IPS-NIHi7 (cell line): ENCODE results near the gene ADGRG3.
"Not testable (repeated sequence)": the region's sequence is repeated elsewhere in the genome, so short reads cannot be mapped to it uniquely, and the experiment has no call there.

ENCODE experiments used
- DNase-seq: peaks from one replicate; pipeline ENCODE4 v3.0.0; 2012; ENCODE audit warnings: mixed read lengths; ENCODE audit errors: extremely low spot score

Gene ADGRG3

GRCh38 chr16:57663917-57664661, 4.0 kb upstream of the ADGRG3 start:
- DNase-seq, result peak; percentile 38

GRCh38 chr16:57664662-57665025, 3.5 kb upstream of the ADGRG3 start:
- DNase-seq, result no peak

GRCh38 chr16:57665541-57665940, 2.6 kb upstream of the ADGRG3 start:
- no peak for DNase-seq

- no peak for DNase-seq
Observed at GRCh38 chr16:57666353-57667047, 1.6 kb upstream of the ADGRG3 start.

- DNase-seq, result no peak
Observed at GRCh38 chr16:57667048-57667525, 1.0 kb upstream of the ADGRG3 start.

GRCh38 chr16:57667526-57668262, 412 bp upstream of the ADGRG3 start:
- DNase-seq, result peak; percentile 64

- DNase-seq, result no peak
Observed at GRCh38 chr16:57668630-57669475, 747 bp downstream of the ADGRG3 start.

- no peak for DNase-seq
Observed at GRCh38 chr16:57669476-57670162, 1.5 kb downstream of the ADGRG3 start.

- DNase-seq, result no peak
Observed at GRCh38 chr16:57670196-57670595, 2.1 kb downstream of the ADGRG3 start.

- DNase-seq, result not testable (repeated sequence)
Observed at GRCh38 chr16:57671451-57671850, 3.3 kb downstream of the ADGRG3 start.

- DNase-seq, result no peak
Observed at GRCh38 chr16:57672416-57672815, 4.3 kb downstream of the ADGRG3 start.

- DNase-seq, result no peak
Observed at GRCh38 chr16:57672824-57673223, 4.7 kb downstream of the ADGRG3 start.

- DNase-seq, result peak; percentile 75
Observed at GRCh38 chr16:57675741-57676551, 7.8 kb downstream of the ADGRG3 start.

- DNase-seq, result no peak
Observed at GRCh38 chr16:57676553-57677085, 8.5 kb downstream of the ADGRG3 start.

- no peak for DNase-seq
Observed at GRCh38 chr16:57677622-57678369, 9.7 kb downstream of the ADGRG3 start.

- DNase-seq, result no peak
Observed at GRCh38 chr16:57679016-57679415, 10.9 kb downstream of the ADGRG3 start.

- no peak for DNase-seq
Observed at GRCh38 chr16:57679767-57680482, 11.8 kb downstream of the ADGRG3 start.

- DNase-seq, result no peak
Observed at GRCh38 chr16:57680842-57681375, 12.8 kb downstream of the ADGRG3 start.
